Glutamatergic neuron (in vitro differentiated cells): ENCODE measurements around the gene LGMN. TPM values are rescaled to one million over a fixed set of nuclear protein-coding genes. Genes with fewer than 3 reads are reported as not detected.

Source experiments
- DNase-seq: peaks from one replicate; pipeline ENCODE4 v3.0.0; 2022
- H3K27ac Mint-ChIP-seq: one replicate; pipeline ENCODE4 v1.8.0; 2020; ENCODE audit warnings: mild to moderate bottlenecking, mixed read lengths, inconsistent platforms; ENCODE audit not compliant: unreplicated experiment
- H3K27me3 Mint-ChIP-seq: one replicate; pipeline ENCODE4 v1.8.0; 2020; ENCODE audit warnings: mild to moderate bottlenecking, moderate library complexity, mixed read lengths, inconsistent platforms; ENCODE audit not compliant: unreplicated experiment
- H3K36me3 Mint-ChIP-seq: one replicate; pipeline ENCODE4 v1.8.0; 2020; ENCODE audit warnings: mild to moderate bottlenecking, mixed read lengths, inconsistent platforms; ENCODE audit not compliant: unreplicated experiment
- H3K4me1 Mint-ChIP-seq: one replicate; pipeline ENCODE4 v1.8.0; 2020; ENCODE audit warnings: mild to moderate bottlenecking, low read depth, mixed read lengths, inconsistent platforms; ENCODE audit not compliant: unreplicated experiment
- H3K4me3 Mint-ChIP-seq: one replicate; pipeline ENCODE4 v1.8.0; 2020; ENCODE audit warnings: mild to moderate bottlenecking, mixed read lengths, inconsistent platforms; ENCODE audit not compliant: unreplicated experiment
- H3K9me3 Mint-ChIP-seq: one replicate; pipeline ENCODE4 v1.8.0; 2020; ENCODE audit warnings: mild to moderate bottlenecking, moderate library complexity, mixed read lengths, inconsistent platforms; ENCODE audit not compliant: unreplicated experiment
- total RNA-seq: library from RNA; stranded (reverse); fragmentation: NEBNext Ultra II Directional; extraction: Animal tissue kit (Norgen Biotek cat#: 25700); gene quantifications from one replicate; pipeline ENCODE4 v1.2.1, GENCODE V29; 2021; ENCODE audit not compliant: unreplicated experiment
- TF ChIP-seq, protein P1 (sequence below): fragments of 200-600 bp; sonication (generic); IDR thresholded peaks from one replicate; pipeline ENCODE4 v1.5.0; 2021; ENCODE audit not compliant: partially characterized antibody, unreplicated experiment

LGMN gene
- total RNA-seq, 1 donor from 2014 or later = 36.9 TPM

- TF ChIP-seq, protein P1, sequence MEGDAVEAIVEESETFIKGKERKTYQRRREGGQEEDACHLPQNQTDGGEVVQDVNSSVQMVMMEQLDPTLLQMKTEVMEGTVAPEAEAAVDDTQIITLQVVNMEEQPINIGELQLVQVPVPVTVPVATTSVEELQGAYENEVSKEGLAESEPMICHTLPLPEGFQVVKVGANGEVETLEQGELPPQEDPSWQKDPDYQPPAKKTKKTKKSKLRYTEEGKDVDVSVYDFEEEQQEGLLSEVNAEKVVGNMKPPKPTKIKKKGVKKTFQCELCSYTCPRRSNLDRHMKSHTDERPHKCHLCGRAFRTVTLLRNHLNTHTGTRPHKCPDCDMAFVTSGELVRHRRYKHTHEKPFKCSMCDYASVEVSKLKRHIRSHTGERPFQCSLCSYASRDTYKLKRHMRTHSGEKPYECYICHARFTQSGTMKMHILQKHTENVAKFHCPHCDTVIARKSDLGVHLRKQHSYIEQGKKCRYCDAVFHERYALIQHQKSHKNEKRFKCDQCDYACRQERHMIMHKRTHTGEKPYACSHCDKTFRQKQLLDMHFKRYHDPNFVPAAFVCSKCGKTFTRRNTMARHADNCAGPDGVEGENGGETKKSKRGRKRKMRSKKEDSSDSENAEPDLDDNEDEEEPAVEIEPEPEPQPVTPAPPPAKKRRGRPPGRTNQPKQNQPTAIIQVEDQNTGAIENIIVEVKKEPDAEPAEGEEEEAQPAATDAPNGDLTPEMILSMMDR = peak; percentile 27
- Mint-ChIP-seq H3K9me3 (peaks cover 3% of the 10 kb centered on the region), H3K36me3 (no peaks in the 10 kb centered on the region), H3K27me3 (no peaks in the 10 kb centered on the region), H3K4me3 (no peak overlapping the region), H3K4me1 (no peaks in the 10 kb centered on the region), H3K27ac (no peak overlapping the region)
- peak; percentile 38 for DNase-seq
These were observed 58.0 kb downstream of the LGMN start for GRCh38 chr14:92690171-92691011.

- Mint-ChIP-seq H3K9me3 (peaks cover 3% of the 10 kb centered on the region), H3K4me1 (no peaks in the 10 kb centered on the region), H3K36me3 (no peaks in the 10 kb centered on the region), H3K27ac (no peak overlapping the region), H3K4me3 (no peak overlapping the region), H3K27me3 (no peaks in the 10 kb centered on the region)
- TF ChIP-seq, protein P1 = no peak
- no peak for DNase-seq
These were observed 59.7 kb downstream of the LGMN start for GRCh38 chr14:92688434-92689375.

GRCh38 chr14:92687681-92688433 is 60.6 kb downstream of the LGMN start:
- Mint-ChIP-seq H3K4me1 (no peaks in the 10 kb centered on the region), H3K27me3 (no peaks in the 10 kb centered on the region), H3K27ac (no peak overlapping the region), H3K36me3 (no peaks in the 10 kb centered on the region), H3K4me3 (no peak overlapping the region), H3K9me3 (peaks cover 3% of the 10 kb centered on the region)
- peak; percentile 58 for DNase-seq
- TF ChIP-seq, protein P1 = no peak

DNA sequence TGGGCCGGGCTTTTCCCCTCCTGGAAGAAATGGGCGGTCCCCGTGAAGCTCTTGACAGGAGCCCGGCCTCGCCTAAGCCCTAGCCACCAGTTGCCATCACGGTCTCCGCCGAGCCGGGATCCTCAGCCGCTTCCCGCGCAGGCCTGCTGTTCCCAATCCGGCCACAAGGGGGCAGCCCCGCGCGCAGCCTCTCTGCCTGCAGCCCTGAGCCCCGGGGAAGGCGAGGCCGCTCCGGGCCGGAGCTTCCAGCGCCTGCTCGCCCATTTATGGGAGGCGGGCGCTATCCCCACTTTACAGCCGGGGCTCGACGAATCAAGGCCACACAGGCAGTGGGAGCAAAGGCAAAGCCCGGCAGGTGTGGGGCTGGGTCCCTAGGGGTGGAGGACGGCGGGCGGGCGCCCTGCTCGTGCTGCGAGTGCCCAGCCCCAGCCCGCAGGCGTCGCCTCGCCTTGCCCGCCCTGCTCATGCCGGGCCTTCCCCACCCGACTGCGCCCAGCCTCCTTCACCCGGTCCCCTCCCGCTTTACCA is 61.5 kb downstream of the LGMN start:
- Mint-ChIP-seq H3K4me3 (no peak overlapping the region), H3K27me3 (no peaks in the 10 kb centered on the region)
- TF ChIP-seq, protein P1 = peak; percentile 99

More for the DNA sequence above, 61.5 kb downstream of the LGMN start:
- DNase-seq = peak; percentile 95
- no peak overlapping the region for H3K27ac Mint-ChIP-seq
- peaks cover 3% of the 10 kb centered on the region for H3K9me3 Mint-ChIP-seq
- no peaks in the 10 kb centered on the region for H3K4me1 Mint-ChIP-seq
- no peaks in the 10 kb centered on the region for H3K36me3 Mint-ChIP-seq
